ENCODE measurements around the gene JPT2. TPM values are rescaled to one million over a fixed set of nuclear protein-coding genes. Genes with fewer than 3 reads are reported as not detected.

The JPT2 gene
- total and polyA plus RNA-seq, 8 donors: 64.8 to 79.5 (median 72.3) TPM

DNA sequence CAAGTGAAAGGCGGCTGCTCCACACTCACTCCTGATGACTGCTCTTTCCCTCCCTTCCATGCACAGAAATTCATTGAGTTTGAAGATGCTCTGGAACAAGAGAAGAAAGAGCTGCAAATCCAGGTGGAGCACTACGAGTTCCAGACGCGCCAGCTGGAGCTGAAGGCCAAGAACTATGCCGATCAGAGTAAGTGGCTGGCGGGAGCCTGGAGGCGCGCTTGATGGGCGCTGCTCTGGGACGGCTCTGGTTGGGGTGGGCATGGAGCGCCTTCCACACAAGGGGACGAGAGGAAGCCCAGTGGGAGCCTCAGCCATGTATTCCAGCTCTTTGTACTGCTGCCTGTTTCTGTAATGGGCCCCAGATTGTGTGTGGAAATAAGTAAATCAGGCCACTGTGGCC, 46.4 kb downstream of the JPT2 start:
- TF ChIP-seq, protein P1, sequence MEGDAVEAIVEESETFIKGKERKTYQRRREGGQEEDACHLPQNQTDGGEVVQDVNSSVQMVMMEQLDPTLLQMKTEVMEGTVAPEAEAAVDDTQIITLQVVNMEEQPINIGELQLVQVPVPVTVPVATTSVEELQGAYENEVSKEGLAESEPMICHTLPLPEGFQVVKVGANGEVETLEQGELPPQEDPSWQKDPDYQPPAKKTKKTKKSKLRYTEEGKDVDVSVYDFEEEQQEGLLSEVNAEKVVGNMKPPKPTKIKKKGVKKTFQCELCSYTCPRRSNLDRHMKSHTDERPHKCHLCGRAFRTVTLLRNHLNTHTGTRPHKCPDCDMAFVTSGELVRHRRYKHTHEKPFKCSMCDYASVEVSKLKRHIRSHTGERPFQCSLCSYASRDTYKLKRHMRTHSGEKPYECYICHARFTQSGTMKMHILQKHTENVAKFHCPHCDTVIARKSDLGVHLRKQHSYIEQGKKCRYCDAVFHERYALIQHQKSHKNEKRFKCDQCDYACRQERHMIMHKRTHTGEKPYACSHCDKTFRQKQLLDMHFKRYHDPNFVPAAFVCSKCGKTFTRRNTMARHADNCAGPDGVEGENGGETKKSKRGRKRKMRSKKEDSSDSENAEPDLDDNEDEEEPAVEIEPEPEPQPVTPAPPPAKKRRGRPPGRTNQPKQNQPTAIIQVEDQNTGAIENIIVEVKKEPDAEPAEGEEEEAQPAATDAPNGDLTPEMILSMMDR (IDR thresholded peaks at IDR 0.05): no peak
- Histone ChIP-seq H3K9me3 (no peaks in the 10 kb centered on the region), H3K4me1 (peaks cover 15 to 44% of the 10 kb centered on the region in 2 donors), H3K27me3 (no peaks in the 10 kb centered on the region), H3K36me3 (peaks cover 0 to 40% of the 10 kb centered on the region in 2 donors), H3K27ac (no peak overlapping the region), H3K4me3 (no peak overlapping the region)
- intact Hi-C loops (cut with DNase I): no loop called here
- DNase-seq: no peak
- no peak for ATAC-seq

DNA sequence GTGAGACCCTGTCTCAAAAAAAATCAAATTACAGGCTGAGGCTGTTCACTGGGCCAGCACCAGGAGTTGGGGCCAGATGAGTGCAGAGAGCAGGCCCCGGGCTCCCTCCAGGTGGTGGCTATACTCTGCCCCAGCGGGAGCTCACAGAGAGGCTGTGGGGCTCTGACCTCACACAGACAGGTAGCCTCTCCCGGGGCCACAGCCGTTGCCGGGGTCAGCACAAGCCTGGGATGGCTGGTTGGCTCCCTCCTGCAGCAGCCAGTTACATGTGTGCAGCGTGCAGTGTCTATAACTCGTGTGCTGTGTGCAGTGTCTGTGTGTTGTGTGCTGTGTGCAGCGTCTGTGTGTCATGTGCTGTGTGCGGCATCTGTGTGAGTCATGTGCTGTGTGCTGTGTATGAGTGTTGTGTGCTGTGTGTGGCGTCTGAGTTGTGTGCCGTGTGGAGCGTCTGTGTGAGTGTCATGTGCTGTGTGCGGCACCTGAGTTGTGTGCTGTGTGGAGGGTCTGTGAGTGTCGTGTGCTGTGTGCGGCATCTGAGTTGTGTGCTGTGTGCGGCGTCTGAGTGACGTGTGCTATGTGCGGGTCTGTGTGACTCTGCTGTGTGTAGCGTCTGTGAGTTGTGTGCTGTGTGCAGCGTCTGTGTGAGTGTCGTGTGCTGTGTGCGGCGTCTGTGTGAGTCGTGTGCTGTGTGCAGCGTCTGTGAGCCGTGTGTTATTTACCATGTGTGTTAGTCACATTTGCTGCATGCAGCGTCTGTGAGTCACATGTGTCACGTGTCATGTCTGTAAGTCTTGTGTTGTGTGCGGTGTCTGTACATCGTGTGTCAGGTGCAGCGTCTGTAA, 48.8 kb downstream of the JPT2 start:
- H3K27ac ChIP-seq: no peak overlapping the region
- peaks cover 12 to 20% of the 10 kb centered on the region in 2 donors for H3K4me1 ChIP-seq
- no peak overlapping the region for H3K4me3 ChIP-seq
- TF ChIP-seq, protein P1 (IDR thresholded peaks at IDR 0.05): no peak
- H3K9me3 ChIP-seq: no peaks in the 10 kb centered on the region
- ATAC-seq (no peak), DNase-seq (no peak)
- peaks cover 0 to 60% of the 10 kb centered on the region in 2 donors for H3K36me3 ChIP-seq
- intact Hi-C loops (cut with DNase I): no loop called here
- no peaks in the 10 kb centered on the region for H3K27me3 ChIP-seq

DNA sequence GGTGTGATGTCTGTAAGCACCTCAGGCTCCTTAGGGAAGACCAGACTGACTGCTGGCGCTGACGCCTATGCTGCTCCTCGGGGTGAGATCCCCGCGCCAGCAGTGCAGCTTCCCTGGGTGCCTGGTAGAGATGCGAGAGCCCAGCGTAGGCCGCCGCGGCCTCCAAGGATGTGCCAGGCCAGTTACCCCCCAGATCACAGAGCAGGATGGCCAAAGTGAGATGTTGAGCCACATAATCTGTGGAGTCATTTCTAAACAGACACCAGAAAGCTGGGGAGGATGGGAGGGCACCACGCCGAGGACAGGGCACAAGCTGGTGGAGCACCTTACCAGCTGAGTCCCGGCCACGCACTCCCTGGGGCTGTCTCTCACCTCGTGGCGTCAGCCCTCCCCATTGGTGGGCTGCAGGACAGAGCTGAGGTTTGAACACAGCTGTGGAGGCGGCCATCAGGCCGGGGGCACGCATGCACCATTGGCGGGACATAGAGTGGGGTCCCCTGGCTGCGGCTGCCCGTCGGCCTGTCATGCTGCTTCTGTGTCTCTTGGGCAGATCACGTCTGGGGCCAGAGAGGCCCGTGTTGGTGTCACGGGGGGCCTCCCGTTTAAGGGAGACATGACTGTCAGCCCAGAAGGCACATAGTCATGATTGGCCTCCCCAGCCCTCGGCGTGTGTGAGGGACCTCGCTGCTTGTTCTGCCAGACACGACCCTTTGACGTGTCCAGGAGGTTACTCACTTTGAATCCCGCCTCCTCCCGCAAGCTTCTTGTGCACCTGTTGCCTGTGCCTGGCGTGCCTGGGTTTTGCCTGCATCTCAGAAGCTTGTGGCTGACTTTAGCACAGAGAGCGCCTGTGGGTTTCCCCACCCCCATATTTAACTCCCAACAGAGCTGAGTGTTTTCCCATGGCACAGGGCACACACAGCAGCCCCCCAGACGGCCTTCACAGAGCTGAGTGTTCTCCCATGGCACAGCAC, 49.9 kb downstream of the JPT2 start:
- H3K27ac ChIP-seq: no peak overlapping the region
- peaks cover 0 to 71% of the 10 kb centered on the region in 2 donors for H3K36me3 ChIP-seq
- no peak for ATAC-seq
- H3K4me1 ChIP-seq: peaks cover 1 to 10% of the 10 kb centered on the region in 2 donors
- TF ChIP-seq, protein P1 (IDR thresholded peaks at IDR 0.05): no peak
- no peaks in the 10 kb centered on the region for H3K27me3 ChIP-seq
- H3K9me3 ChIP-seq: no peaks in the 10 kb centered on the region
- no peak overlapping the region for H3K4me3 ChIP-seq
- DNase-seq: no peak
- intact Hi-C loops (cut with DNase I): no loop called here

DNA sequence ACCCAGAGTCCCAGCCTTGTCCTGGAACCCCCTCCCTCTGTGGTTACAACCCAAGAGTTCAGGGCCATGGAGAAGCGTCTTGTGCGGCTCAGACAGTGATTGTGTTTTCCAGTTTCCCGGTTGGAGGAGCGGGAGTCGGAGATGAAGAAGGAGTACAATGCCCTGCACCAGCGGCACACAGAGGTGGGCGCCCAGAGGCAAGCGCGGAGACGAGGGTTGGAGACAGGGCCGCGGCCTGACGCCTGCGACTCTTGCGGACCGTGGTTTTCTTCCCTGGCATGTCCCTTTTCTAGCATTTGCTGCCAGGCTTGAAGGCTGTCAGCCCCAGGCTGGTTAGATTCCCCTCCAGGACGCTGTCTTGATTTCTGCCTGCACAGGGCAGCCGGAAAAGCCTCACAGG, 50.9 kb downstream of the JPT2 start:
- ATAC-seq (no peak), DNase-seq (no peak)
- H3K4me3 ChIP-seq: no peak overlapping the region
- no peak overlapping the region for H3K27ac ChIP-seq
- no peaks in the 10 kb centered on the region for H3K9me3 ChIP-seq
- no peaks in the 10 kb centered on the region for H3K4me1 ChIP-seq
- peaks cover 0 to 82% of the 10 kb centered on the region in 2 donors for H3K36me3 ChIP-seq
- H3K27me3 ChIP-seq: no peaks in the 10 kb centered on the region
- intact Hi-C loops (cut with DNase I): no loop called here
- TF ChIP-seq, protein P1 (IDR thresholded peaks at IDR 0.05): no peak

DNA sequence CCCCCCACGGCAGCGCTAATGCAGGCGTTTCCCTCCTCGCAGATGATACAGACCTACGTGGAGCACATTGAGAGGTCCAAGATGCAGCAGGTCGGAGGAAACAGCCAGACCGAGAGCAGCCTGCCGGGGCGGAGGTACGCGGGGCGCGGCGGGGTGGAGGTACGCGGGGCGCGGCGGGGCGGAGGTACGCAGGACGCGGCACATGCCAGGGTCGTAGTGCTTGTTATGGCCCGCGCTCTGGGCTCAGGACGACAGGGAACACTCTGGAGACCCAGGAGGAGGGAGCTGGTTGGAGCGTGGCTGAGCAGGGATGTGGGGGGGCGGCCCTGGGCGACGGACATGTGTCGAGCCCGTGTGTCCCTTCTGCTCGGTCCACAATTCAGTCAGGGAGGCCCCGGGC, 51.4 kb downstream of the JPT2 start:
- Histone ChIP-seq H3K4me3 (no peak overlapping the region), H3K36me3 (peaks cover 0 to 84% of the 10 kb centered on the region in 2 donors), H3K9me3 (no peaks in the 10 kb centered on the region), H3K4me1 (no peaks in the 10 kb centered on the region), H3K27me3 (no peaks in the 10 kb centered on the region), H3K27ac (no peak overlapping the region)
- intact Hi-C loops (cut with DNase I): no loop called here
- TF ChIP-seq, protein P1 (IDR thresholded peaks at IDR 0.05): no peak
- DNase-seq (no peak), ATAC-seq (no peak)

Measured in left lung (tissue), 10 donors.